Measurements from ENCODE around the gene B4GALT7. TPM values are rescaled to one million over a fixed set of nuclear protein-coding genes. Genes with fewer than 3 reads are reported as not detected.

Gene B4GALT7
- total RNA-seq, 1 experiment from 2014 or later, result 21.7 TPM

- peaks cover 40% of the 10 kb centered on the region for H3K27me3 Mint-ChIP-seq (ENCODE audit: low read depth)
- H3K9me3 Mint-ChIP-seq, result no peaks in the 10 kb centered on the region
- TF ChIP-seq NFYB (CRISPR knock-in tag; conservative IDR thresholded peaks at IDR 0.05; ENCODE audit: low read depth) (no peak), ZNF532 (CRISPR knock-in tag; IDR thresholded peaks at IDR 0.05; ENCODE audit: borderline replicate concordance) (no peak), NR2C2 (CRISPR knock-in tag; IDR thresholded peaks at IDR 0.05) (no peak), EMX1 (CRISPR knock-in tag; IDR thresholded peaks at IDR 0.05) (no peak), ATF1 (CRISPR knock-in tag; IDR thresholded peaks at IDR 0.05) (no peak), GRHL2 (CRISPR knock-in tag; IDR thresholded peaks at IDR 0.05; ENCODE audit: insufficient replicate concordance, severe bottlenecking) (no peak), PRRX2 (CRISPR knock-in tag; IDR thresholded peaks at IDR 0.05) (no peak), ZNF138 (CRISPR knock-in tag; conservative IDR thresholded peaks at IDR 0.05) (no peak), E2F5 (CRISPR knock-in tag; IDR thresholded peaks at IDR 0.05) (no peak), CREM (CRISPR knock-in tag; IDR thresholded peaks at IDR 0.05) (no peak)
- CTCF ChIA-PET, result no interaction called here
- no peaks in the 10 kb centered on the region for H3K36me3 Mint-ChIP-seq
- peaks cover 5% of the 10 kb centered on the region for H3K4me1 Mint-ChIP-seq
- POLR2A ChIA-PET, result interaction anchor here (0.7 kb wide), 1 partner anchor 221 kb away, joined by 3 read pairs; no protein-coding TSS in a partner anchor
- DNase-seq (ENCODE audit: low spot score) (no peak), ATAC-seq (no peak)
- no peak overlapping the region for H3K4me3 Mint-ChIP-seq
- H3K27ac Mint-ChIP-seq, result no peak overlapping the region
These were observed 30.0 kb upstream of the B4GALT7 start for GRCh38 chr5:177569894-177570293.

- H3K27ac Mint-ChIP-seq, result no peak overlapping the region
- ChIA-PET POLR2A (interaction anchor here (0.6 kb wide), 1 partner anchor 93 kb away, joined by 5 read pairs; no protein-coding TSS in a partner anchor), CTCF (interaction anchor here (0.6 to 2.5 kb wide), 4 partner anchors 17 to 155 kb away, joined by 3 to 11 read pairs (median 6); partner anchors contain the start of gene TMED9)
- H3K36me3 Mint-ChIP-seq, result no peaks in the 10 kb centered on the region
- peaks cover 20% of the 10 kb centered on the region for H3K27me3 Mint-ChIP-seq (ENCODE audit: low read depth)
- H3K4me3 Mint-ChIP-seq, result no peak overlapping the region
- no peak for TF ChIP-seq CREB1 (CRISPR knock-in tag; IDR thresholded peaks at IDR 0.05)
- no peak for TF ChIP-seq ATF6 (CRISPR knock-in tag; IDR thresholded peaks at IDR 0.05)
- TF ChIP-seq E2F5 (CRISPR knock-in tag; IDR thresholded peaks at IDR 0.05), result no peak
- no peak for TF ChIP-seq SP1 (CRISPR knock-in tag; conservative IDR thresholded peaks at IDR 0.05)
- TF ChIP-seq E2F1 (CRISPR knock-in tag; IDR thresholded peaks at IDR 0.05), result no peak
- no peak for TF ChIP-seq ZNF532 (CRISPR knock-in tag; IDR thresholded peaks at IDR 0.05; ENCODE audit: borderline replicate concordance)
- no peak for TF ChIP-seq ZNF263 (CRISPR knock-in tag; IDR thresholded peaks at IDR 0.05; ENCODE audit: low read depth)
- TF ChIP-seq ZNF121 (CRISPR knock-in tag; IDR thresholded peaks at IDR 0.05), result no peak
- no peak for DNase-seq (ENCODE audit: low spot score)
- peaks cover 10% of the 10 kb centered on the region for H3K4me1 Mint-ChIP-seq
- no peak for ATAC-seq
- no peaks in the 10 kb centered on the region for H3K9me3 Mint-ChIP-seq
These were observed 24.4 kb upstream of the B4GALT7 start for GRCh38 chr5:177575488-177575887.
